ENCODE results near the gene SLC22A12. TPM values are rescaled to one million over a fixed set of nuclear protein-coding genes. Genes with fewer than 3 reads are reported as not detected.

SLC22A12 gene
- total and polyA plus RNA-seq, 3 experiments from 2014 or later = not detected

- H3K9me3 ChIP-seq (ENCODE audit: low read length) = no peaks in the 10 kb centered on the region
- CTCF ChIA-PET = interaction anchor here (1.0 kb wide), 1 partner anchor 99 kb away, joined by 3 read pairs; no protein-coding TSS in a partner anchor
These were observed 37.3 kb upstream of the SLC22A12 start for GRCh38 chr11:64553554-64554201.

GRCh38 chr11:64556044-64556720 lies 34.8 kb upstream of the SLC22A12 start:
- Mint-ChIP-seq H3K27ac (no peak overlapping the region), H3K27me3 (peaks cover 10 to 20% of the 10 kb centered on the region in 2 donors)

More at GRCh38 chr11:64553554-64554201, 37.3 kb upstream of the SLC22A12 start:
- H3K4me1 Mint-ChIP-seq = no peaks in the 10 kb centered on the region
- no peaks in the 10 kb centered on the region for H3K36me3 Mint-ChIP-seq
- no peaks in the 10 kb centered on the region for H3K4me1 ChIP-seq (ENCODE audit: insufficient read depth, low read length)
- peaks cover 11 to 12% of the 10 kb centered on the region in 2 donors for H3K27me3 Mint-ChIP-seq
- no peak overlapping the region for H3K4me3 Mint-ChIP-seq
- peak; percentile 21 to 61 (median 33) for DNase-seq
- no peak overlapping the region for H3K4me3 ChIP-seq (ENCODE audit: low read length)
- no peak overlapping the region for H3K27ac Mint-ChIP-seq
- no peak overlapping the region for H3K27ac ChIP-seq (ENCODE audit: low read depth, low read length)
- H3K27me3 ChIP-seq (ENCODE audit: insufficient read depth, low read length, poor library complexity, severe bottlenecking) = no peaks in the 10 kb centered on the region
- POLR2A ChIA-PET = no interaction called here
- no peaks in the 10 kb centered on the region for H3K36me3 ChIP-seq (ENCODE audit: insufficient read depth, low read length)
- no peaks in the 10 kb centered on the region for H3K9me3 Mint-ChIP-seq

GRCh38 chr11:64556721-64557250 lies 34.2 kb upstream of the SLC22A12 start:
- no peaks in the 10 kb centered on the region for H3K9me3 Mint-ChIP-seq
- H3K27me3 ChIP-seq (ENCODE audit: insufficient read depth, low read length, poor library complexity, severe bottlenecking) = no peaks in the 10 kb centered on the region
- H3K27ac Mint-ChIP-seq = no peak overlapping the region
- H3K36me3 Mint-ChIP-seq = no peaks in the 10 kb centered on the region
- ChIA-PET CTCF (interaction anchor here (1.1 kb wide), 1 partner anchor 95 kb away, joined by 4 read pairs; no protein-coding TSS in a partner anchor), POLR2A (no interaction called here)
- no peaks in the 10 kb centered on the region for H3K4me1 Mint-ChIP-seq
- no peaks in the 10 kb centered on the region for H3K4me1 ChIP-seq (ENCODE audit: insufficient read depth, low read length)
- DNase-seq = no peak
- H3K27ac ChIP-seq (ENCODE audit: low read depth, low read length) = no peak overlapping the region
- no peaks in the 10 kb centered on the region for H3K36me3 ChIP-seq (ENCODE audit: insufficient read depth, low read length)
- no peak overlapping the region for H3K4me3 ChIP-seq (ENCODE audit: low read length)
- H3K4me3 Mint-ChIP-seq = no peak overlapping the region
- no peaks in the 10 kb centered on the region for H3K9me3 ChIP-seq (ENCODE audit: low read length)
- H3K27me3 Mint-ChIP-seq = peaks cover 10 to 20% of the 10 kb centered on the region in 2 donors

More at GRCh38 chr11:64556044-64556720, 34.8 kb upstream of the SLC22A12 start:
- Histone ChIP-seq H3K9me3 (ENCODE audit: low read length) (no peaks in the 10 kb centered on the region), H3K4me1 (ENCODE audit: insufficient read depth, low read length) (no peaks in the 10 kb centered on the region), H3K27ac (ENCODE audit: low read depth, low read length) (no peak overlapping the region), H3K27me3 (ENCODE audit: insufficient read depth, low read length, poor library complexity, severe bottlenecking) (no peaks in the 10 kb centered on the region), H3K36me3 (ENCODE audit: insufficient read depth, low read length) (no peaks in the 10 kb centered on the region), H3K4me3 (ENCODE audit: low read length) (no peak overlapping the region)
- Mint-ChIP-seq H3K4me1 (no peaks in the 10 kb centered on the region), H3K4me3 (no peak overlapping the region), H3K36me3 (no peaks in the 10 kb centered on the region), H3K9me3 (no peaks in the 10 kb centered on the region)
- DNase-seq = no peak
- POLR2A ChIA-PET = no interaction called here
- CTCF ChIA-PET = no interaction called here

GRCh38 chr11:64558065-64558745 lies 32.8 kb upstream of the SLC22A12 start:
- H3K36me3 Mint-ChIP-seq = no peaks in the 10 kb centered on the region
- no peak for DNase-seq
- H3K27me3 Mint-ChIP-seq = peaks cover 10 to 20% of the 10 kb centered on the region in 2 donors
- Histone ChIP-seq H3K27ac (ENCODE audit: low read depth, low read length) (no peak overlapping the region), H3K4me1 (ENCODE audit: insufficient read depth, low read length) (no peaks in the 10 kb centered on the region), H3K27me3 (ENCODE audit: insufficient read depth, low read length, poor library complexity, severe bottlenecking) (no peaks in the 10 kb centered on the region), H3K36me3 (ENCODE audit: insufficient read depth, low read length) (no peaks in the 10 kb centered on the region), H3K4me3 (ENCODE audit: low read length) (no peak overlapping the region), H3K9me3 (ENCODE audit: low read length) (no peaks in the 10 kb centered on the region)
- CTCF ChIA-PET = interaction anchor here (1.1 kb wide), 1 partner anchor 94 kb away, joined by 4 read pairs; no protein-coding TSS in a partner anchor
- POLR2A ChIA-PET = no interaction called here
- no peak overlapping the region for H3K27ac Mint-ChIP-seq
- no peaks in the 10 kb centered on the region for H3K4me1 Mint-ChIP-seq
- no peak overlapping the region for H3K4me3 Mint-ChIP-seq
- no peaks in the 10 kb centered on the region for H3K9me3 Mint-ChIP-seq

GRCh38 chr11:64558869-64559268 lies 32.2 kb upstream of the SLC22A12 start:
- H3K4me1 Mint-ChIP-seq = no peaks in the 10 kb centered on the region

DNA sequence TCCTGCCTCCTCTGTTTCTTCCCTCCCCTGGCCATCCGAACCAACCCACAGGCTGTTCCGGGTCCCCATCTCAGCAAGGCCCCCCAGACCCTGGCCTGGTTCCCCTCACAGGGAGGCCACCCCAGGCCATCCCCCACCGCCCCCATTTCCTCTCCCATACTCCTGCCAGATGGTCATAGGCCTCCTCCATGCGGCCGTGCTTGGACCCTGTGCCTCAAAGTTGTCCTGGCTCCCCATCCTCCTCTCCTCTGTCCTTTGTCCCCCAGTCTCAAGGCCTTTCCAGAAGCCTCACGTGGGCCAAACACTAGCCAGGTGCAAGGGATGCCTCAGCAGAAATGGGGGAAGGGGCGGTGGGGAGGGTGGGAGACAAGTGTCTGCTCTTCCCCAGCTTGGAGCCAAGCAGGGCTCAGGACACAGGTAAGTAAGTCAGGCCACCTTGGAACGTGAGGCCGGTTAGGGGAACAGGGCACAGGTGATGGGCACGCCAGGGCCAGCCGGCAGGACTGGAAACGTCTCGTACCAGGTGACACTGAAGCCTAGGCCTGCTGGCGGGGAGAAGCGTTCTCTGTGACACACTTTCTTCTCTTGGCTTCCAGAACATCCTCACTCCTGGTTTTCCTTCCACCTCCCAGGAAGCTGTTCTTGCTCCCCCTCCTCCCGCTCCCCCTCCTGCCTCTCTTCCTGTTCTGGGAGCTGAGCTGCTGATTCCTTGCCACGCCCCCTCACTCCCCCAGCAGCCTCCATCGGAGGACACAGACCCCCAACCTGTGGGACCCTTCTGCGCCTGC lies 31.5 kb upstream of the SLC22A12 start:
- Mint-ChIP-seq H3K9me3 (no peaks in the 10 kb centered on the region), H3K4me1 (no peaks in the 10 kb centered on the region), H3K27ac (no peak overlapping the region), H3K36me3 (no peaks in the 10 kb centered on the region), H3K4me3 (no peak overlapping the region), H3K27me3 (peaks cover 10 to 20% of the 10 kb centered on the region in 2 donors)
- no peaks in the 10 kb centered on the region for H3K36me3 ChIP-seq (ENCODE audit: insufficient read depth, low read length)
- H3K27me3 ChIP-seq (ENCODE audit: insufficient read depth, low read length, poor library complexity, severe bottlenecking) = no peaks in the 10 kb centered on the region
- no peak for DNase-seq
- no peak overlapping the region for H3K27ac ChIP-seq (ENCODE audit: low read depth, low read length)
- CTCF ChIA-PET = no interaction called here
- POLR2A ChIA-PET = no interaction called here
- no peaks in the 10 kb centered on the region for H3K9me3 ChIP-seq (ENCODE audit: low read length)
- H3K4me3 ChIP-seq (ENCODE audit: low read length) = no peak overlapping the region
- H3K4me1 ChIP-seq (ENCODE audit: insufficient read depth, low read length) = no peaks in the 10 kb centered on the region

More at GRCh38 chr11:64558869-64559268, 32.2 kb upstream of the SLC22A12 start:
- DNase-seq = no peak
- peak overlapping the region in 1 of 8 donors; percentile 44 for H3K27ac Mint-ChIP-seq
- Histone ChIP-seq H3K27ac (ENCODE audit: low read depth, low read length) (no peak overlapping the region), H3K36me3 (ENCODE audit: insufficient read depth, low read length) (no peaks in the 10 kb centered on the region), H3K27me3 (ENCODE audit: insufficient read depth, low read length, poor library complexity, severe bottlenecking) (no peaks in the 10 kb centered on the region), H3K4me3 (ENCODE audit: low read length) (no peak overlapping the region), H3K4me1 (ENCODE audit: insufficient read depth, low read length) (no peaks in the 10 kb centered on the region), H3K9me3 (ENCODE audit: low read length) (no peaks in the 10 kb centered on the region)
- no peak overlapping the region for H3K4me3 Mint-ChIP-seq
- CTCF ChIA-PET = no interaction called here
- no peaks in the 10 kb centered on the region for H3K9me3 Mint-ChIP-seq
- peaks cover 10 to 20% of the 10 kb centered on the region in 2 donors for H3K27me3 Mint-ChIP-seq
- H3K36me3 Mint-ChIP-seq = no peaks in the 10 kb centered on the region
- POLR2A ChIA-PET = no interaction called here

DNA sequence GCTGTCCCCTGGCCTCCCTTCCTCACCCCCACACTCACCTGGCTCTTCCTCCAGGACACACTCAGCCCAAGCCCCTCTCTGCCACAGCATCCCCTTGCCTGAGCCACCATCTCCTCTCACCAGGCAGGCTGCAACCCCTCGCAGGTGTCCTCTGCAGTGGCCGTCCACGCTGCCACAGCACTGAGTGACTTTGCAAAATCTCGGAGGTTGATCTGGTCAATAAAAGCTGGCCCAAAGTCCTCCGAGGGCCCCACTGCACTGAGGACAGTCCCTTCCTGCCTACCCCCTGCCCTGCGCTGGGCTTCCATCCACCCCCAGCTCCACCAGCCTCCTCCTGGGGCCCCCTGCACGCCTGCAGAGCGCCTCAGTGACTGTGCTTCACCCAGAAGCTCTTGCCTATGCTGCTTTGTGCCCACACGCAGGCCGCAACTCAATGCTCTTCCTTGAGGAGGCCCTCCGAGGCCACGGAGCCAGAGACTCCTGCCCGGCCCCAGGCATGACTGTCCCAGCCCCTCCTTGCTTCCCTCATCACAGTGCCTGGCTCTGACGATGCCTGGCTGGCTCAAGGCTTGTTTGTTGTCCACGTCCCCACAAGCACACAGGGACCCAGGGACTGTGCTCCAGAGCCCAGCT lies 30.8 kb upstream of the SLC22A12 start:
- H3K9me3 Mint-ChIP-seq = no peaks in the 10 kb centered on the region

More for the DNA sequence above, 30.8 kb upstream of the SLC22A12 start:
- H3K27ac Mint-ChIP-seq = no peak overlapping the region
- H3K27me3 Mint-ChIP-seq = peaks cover 10 to 20% of the 10 kb centered on the region in 2 donors
- H3K36me3 Mint-ChIP-seq = no peaks in the 10 kb centered on the region
- Histone ChIP-seq H3K4me1 (ENCODE audit: insufficient read depth, low read length) (no peaks in the 10 kb centered on the region), H3K4me3 (ENCODE audit: low read length) (no peak overlapping the region), H3K27me3 (ENCODE audit: insufficient read depth, low read length, poor library complexity, severe bottlenecking) (no peaks in the 10 kb centered on the region), H3K36me3 (ENCODE audit: insufficient read depth, low read length) (no peaks in the 10 kb centered on the region), H3K27ac (ENCODE audit: low read depth, low read length) (no peak overlapping the region), H3K9me3 (ENCODE audit: low read length) (no peaks in the 10 kb centered on the region)
- no peaks in the 10 kb centered on the region for H3K4me1 Mint-ChIP-seq
- H3K4me3 Mint-ChIP-seq = no peak overlapping the region
- DNase-seq = no peak
- POLR2A ChIA-PET = no interaction called here
- CTCF ChIA-PET = no interaction called here

Measured in CD8-positive, alpha-beta memory T cell (primary cell).